Measurements from ENCODE around the gene SLC3A2.

GRCh38 chr11:62912268-62912667, 31.6 kb downstream of the SLC3A2 start:
- TF ChIP-seq POLR2AphosphoS5 (IDR thresholded peaks at IDR 0.05; ENCODE audit: low read depth, low read length) (no peak), TAF1 (IDR thresholded peaks at IDR 0.05; ENCODE audit: borderline replicate concordance, insufficient read depth, low read length) (no peak), REST (IDR thresholded peaks at IDR 0.05; ENCODE audit: insufficient read depth in 1 of 2, low read depth in 2 of 2, low read length in 2 of 2) (no peak)
